H9 (cell line): ENCODE data around the gene TRIM37. TPM values are rescaled to one million over a fixed set of nuclear protein-coding genes. Genes with fewer than 3 reads are reported as not detected.

Experiments used
- DNase-seq: peaks from one replicate; pipeline ENCODE4 v3.0.0-alpha.2; 2017
- H2AFZ ChIP-seq: one replicate; pipeline ENCODE4 v1.6.1; 2013; ENCODE audit warnings: mild to moderate bottlenecking, low read length, control low read depth, moderate library complexity
- H2AK5ac ChIP-seq: 2 replicates; pipeline ENCODE4 v1.6.1; 2013; ENCODE audit warnings: low read length, control low read depth, mixed read lengths; ENCODE audit not compliant: insufficient read length
- H2BK120ac ChIP-seq: one replicate; pipeline ENCODE4 v1.6.1; 2013; ENCODE audit warnings: low read depth, mild to moderate bottlenecking, low read length, control low read depth, inconsistent platforms; ENCODE audit not compliant: poor library complexity, severe bottlenecking
- H2BK12ac ChIP-seq: 2 replicates; pipeline ENCODE4 v1.6.1; 2013; ENCODE audit warnings: low read length, control low read depth, mixed read lengths, low read depth; ENCODE audit not compliant: insufficient read length
- H2BK15ac ChIP-seq: 2 replicates; pipeline ENCODE4 v1.6.1; 2013; ENCODE audit warnings: low read depth, low read length, control low read depth
- H2BK20ac ChIP-seq: one replicate; pipeline ENCODE4 v1.6.1; 2013; ENCODE audit warnings: low read depth, mild to moderate bottlenecking, low read length, control low read depth, inconsistent platforms; ENCODE audit not compliant: poor library complexity, severe bottlenecking
- H2BK5ac ChIP-seq: 2 replicates; pipeline ENCODE4 v1.6.1; 2013; ENCODE audit warnings: low read length, control low read depth, mixed read lengths; ENCODE audit not compliant: insufficient read length
- H3K14ac ChIP-seq: 2 replicates; pipeline ENCODE4 v1.6.1; 2013; ENCODE audit warnings: low read length, control low read depth; ENCODE audit not compliant: insufficient read depth
- H3K18ac ChIP-seq: 2 replicates; pipeline ENCODE4 v1.6.1; 2013; ENCODE audit warnings: low read depth, mild to moderate bottlenecking, mixed read lengths, low read length, control low read depth; ENCODE audit not compliant: insufficient read length
- H3K23ac ChIP-seq: 2 replicates; pipeline ENCODE4 v1.6.1; 2013; ENCODE audit warnings: low read length, control low read depth, mixed read lengths, low read depth; ENCODE audit not compliant: insufficient read length
- H3K23me2 ChIP-seq: 2 replicates; pipeline ENCODE4 v1.6.1; 2013; ENCODE audit warnings: low read depth, mild to moderate bottlenecking, mixed read lengths, low read length, control low read depth; ENCODE audit not compliant: insufficient read length, poor library complexity, severe bottlenecking
- H3K27ac ChIP-seq: 2 replicates; pipeline ENCODE4 v1.5.1; 2013; ENCODE audit warnings: low read length, control low read depth, mixed read lengths, low read depth; ENCODE audit not compliant: insufficient read length
- H3K27me3 ChIP-seq: 2 replicates; pipeline ENCODE4 v1.6.1; 2013; ENCODE audit warnings: low read length, control low read depth, inconsistent platforms; ENCODE audit not compliant: insufficient read depth
- H3K4ac ChIP-seq: 2 replicates; pipeline ENCODE4 v1.6.1; 2013; ENCODE audit warnings: low read depth, mild to moderate bottlenecking, control low read depth, inconsistent platforms, low read length, moderate library complexity
- H3K4me1 ChIP-seq: 2 replicates; pipeline ENCODE4 v1.6.1; 2013; ENCODE audit warnings: low read length, control low read depth, inconsistent platforms; ENCODE audit not compliant: insufficient read depth
- H3K4me2 ChIP-seq: 2 replicates; pipeline ENCODE4 v1.6.1; 2013; ENCODE audit warnings: low read length, control low read depth, mixed read lengths; ENCODE audit not compliant: insufficient read length, insufficient read depth
- H3K56ac ChIP-seq: 2 replicates; pipeline ENCODE4 v1.6.1; 2013; ENCODE audit warnings: low read depth, mild to moderate bottlenecking, mixed read lengths, low read length, control low read depth; ENCODE audit not compliant: insufficient read length
- H3K79me1 ChIP-seq: 2 replicates; pipeline ENCODE4 v1.6.1; 2013; ENCODE audit warnings: low read depth, mild to moderate bottlenecking, moderate library complexity, low read length, control low read depth, inconsistent platforms; ENCODE audit not compliant: insufficient read depth, poor library complexity, severe bottlenecking
- H3K79me2 ChIP-seq: 2 replicates; pipeline ENCODE4 v1.6.1; 2013; ENCODE audit warnings: low read length, control low read depth, inconsistent platforms; ENCODE audit not compliant: insufficient read depth
- H3K9ac ChIP-seq: 2 replicates; pipeline ENCODE4 v1.6.1; 2013; ENCODE audit warnings: low read length, control low read depth, mixed read lengths; ENCODE audit not compliant: insufficient read length; ENCODE audit errors: extremely low read depth
- H3K9me3 ChIP-seq: one replicate; pipeline ENCODE4 v1.6.1; 2013; ENCODE audit warnings: low read depth, low read length, inconsistent platforms; ENCODE audit not compliant: control insufficient read depth
- H3T11ph ChIP-seq: one replicate; pipeline ENCODE4 v1.6.1; 2013; ENCODE audit warnings: mild to moderate bottlenecking, low read length, control low read depth, inconsistent platforms
- H4K20me1 ChIP-seq: one replicate; pipeline ENCODE4 v1.6.1; 2013; ENCODE audit not compliant: control insufficient read depth, insufficient read length, insufficient read depth
- H4K5ac ChIP-seq: 2 replicates; pipeline ENCODE4 v1.6.1; 2013; ENCODE audit warnings: low read depth, mild to moderate bottlenecking, mixed read lengths, low read length, control low read depth; ENCODE audit not compliant: insufficient read length
- H4K8ac ChIP-seq: replicated peaks from 2 replicates; pipeline ENCODE4 v1.6.1; 2013; ENCODE audit warnings: low read length, control low read depth, mixed read lengths, low read depth; ENCODE audit not compliant: insufficient read length
- H4K91ac ChIP-seq: 2 replicates; pipeline ENCODE4 v1.6.1; 2013; ENCODE audit warnings: low read depth, mild to moderate bottlenecking, moderate library complexity, mixed read lengths, low read length, control low read depth; ENCODE audit not compliant: insufficient read length
- H3K27ac Mint-ChIP-seq, 3 experiments: 2 replicates in 2 of 3; 3 replicates in 1 of 3; pipeline ENCODE4 v1.8.0; 2020 to 2021; ENCODE audit warnings: mixed read lengths in 3 of 3, mild to moderate bottlenecking in 1 of 3, moderate library complexity in 1 of 3
- H3K27me3 Mint-ChIP-seq: 2 replicates; pipeline ENCODE4 v1.8.0; 2021; ENCODE audit warnings: low read depth, mild to moderate bottlenecking, moderate library complexity, mixed read lengths
- H3K36me3 Mint-ChIP-seq, 3 experiments: 2 replicates in 2 of 3; 3 replicates in 1 of 3; pipeline ENCODE4 v1.8.0; 2020 to 2021; ENCODE audit warnings: low read depth in 3 of 3, mixed read lengths in 3 of 3; ENCODE audit not compliant: insufficient read depth in 1 of 3
- H3K4me1 Mint-ChIP-seq, 2 experiments: 2 replicates each; pipeline ENCODE4 v1.8.0; 2020; ENCODE audit warnings: mixed read lengths in 2 of 2
- H3K4me3 Mint-ChIP-seq, 2 experiments: 2 replicates in 1 of 2; 3 replicates in 1 of 2; pipeline ENCODE4 v1.8.0; 2020 to 2021; ENCODE audit warnings: mild to moderate bottlenecking in 2 of 2, mixed read lengths in 2 of 2, moderate library complexity in 1 of 2
- H3K9me3 Mint-ChIP-seq, 2 experiments: 2 replicates in 1 of 2; 3 replicates in 1 of 2; pipeline ENCODE4 v1.8.0; 2020; ENCODE audit warnings: mild to moderate bottlenecking in 2 of 2, mixed read lengths in 2 of 2, moderate library complexity in 1 of 2
- WGBS: extraction: QIAGEN DNeasy Blood & Tissue Kit; methylation state at CpG from one replicate; pipeline ENCODE4 v1.1.7; 2013; ENCODE audit warnings: missing lambda C conversion rate, low lambda C conversion rate, mixed read lengths; ENCODE audit not compliant: insufficient read length; ENCODE audit errors: extremely low coverage; 5-methylcytosine and 5-hydroxymethylcytosine counted together
- total RNA-seq: library from RNA; stranded (reverse); gene quantifications from 2 replicates; pipeline ENCODE4 v1.2.1, GENCODE V29; 2021
- TF ChIP-seq, protein P1 (sequence below): fragments of 200-600 bp; sonication (generic); conservative IDR thresholded peaks from 3 replicates; pipeline ENCODE4 v1.8.0; 2021; ENCODE audit warnings: antibody characterized with exemption, mild to moderate bottlenecking

The TRIM37 gene
- total RNA-seq, 1 experiment from 2014 or later: 52.1 TPM

DNA sequence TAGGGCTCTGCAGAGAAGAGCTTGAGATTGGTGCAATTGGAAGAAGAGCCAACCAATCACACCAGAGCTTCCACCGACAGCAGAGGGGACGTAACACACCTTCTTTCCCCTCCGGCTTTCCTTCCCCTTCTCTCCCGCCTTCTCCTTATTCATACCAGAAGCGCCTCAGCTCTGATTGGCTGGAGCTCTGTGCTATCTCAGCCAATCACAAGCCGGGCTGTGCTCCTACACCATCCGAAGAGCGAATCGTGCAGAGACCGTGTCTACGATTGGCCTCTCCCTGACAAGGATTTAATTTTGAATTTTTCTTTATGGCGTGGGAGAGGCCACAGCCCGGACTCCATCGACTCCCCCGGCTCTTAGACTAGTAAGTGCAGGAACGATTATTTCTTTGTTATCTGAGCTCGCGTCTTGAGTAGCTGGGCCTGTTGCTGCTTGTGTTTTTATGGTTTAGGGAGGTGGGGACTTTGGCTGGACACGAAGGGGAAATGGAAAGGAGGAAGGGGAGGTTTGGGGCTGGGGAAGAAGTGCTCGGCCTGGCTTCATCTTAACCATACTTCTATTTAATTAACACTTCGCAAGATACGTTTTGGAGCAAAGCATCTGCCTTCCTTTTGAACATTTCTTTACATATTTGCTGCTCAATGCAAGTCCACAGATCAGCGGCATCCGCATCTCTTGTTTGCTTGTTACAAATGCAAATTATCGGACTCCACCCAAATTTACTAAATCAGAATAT is 48.9 kb upstream of the TRIM37 start, which contains the start of gene PRR11:
PRR11 (plus strand) TSS at position 308 of the 739 bp plus-strand sequence. CDS start 14,007 bp downstream, outside the sequence.
- Mint-ChIP-seq H3K27ac (no peak within 1 kb of the TSS), H3K36me3 (peaks cover 0 to 4% (median 3%) of the 10 kb centered on the region in 3 experiments; a peak in 3 of 7 replicates), H3K9me3 (no peaks in the 10 kb centered on the region), H3K4me3 (no peak within 1 kb of the TSS), H3K27me3 (no peaks in the 10 kb centered on the region), H3K4me1 (peaks cover 38 to 44% of the 10 kb centered on the region in 2 experiments)
- Histone ChIP-seq H2BK5ac (peak within 1 kb of the TSS; percentile 56), H3K79me2 (peaks cover 24% of the 10 kb centered on the region; the same call in 1 of the 2 replicates), H4K5ac (peak within 1 kb of the TSS; percentile 73), H3K9me3 (no peaks in the 10 kb centered on the region), H3K4me1 (no peaks in the 10 kb centered on the region), H3K18ac (peak within 1 kb of the TSS; percentile 93), H4K20me1 (no peaks in the 10 kb centered on the region), H3K79me1 (peaks cover 6% of the 10 kb centered on the region), H3K27ac (peak within 1 kb of the TSS; percentile 81), H4K8ac (no peak within 1 kb of the TSS), H2BK12ac (no peak within 1 kb of the TSS), H3K4ac (peak within 1 kb of the TSS; percentile 0; the same call in 1 of the 2 replicates), H3T11ph (no peak within 1 kb of the TSS), H3K4me2 (peak within 1 kb of the TSS; percentile 75), H2BK20ac (no peak within 1 kb of the TSS), H2AK5ac (no peak within 1 kb of the TSS), H3K27me3 (no peaks in the 10 kb centered on the region), H2BK120ac (peak within 1 kb of the TSS; percentile 90), H3K14ac (peak within 1 kb of the TSS; percentile 99), H3K23ac (no peak within 1 kb of the TSS), H3K9ac (peak within 1 kb of the TSS; percentile 96), H2BK15ac (no peak within 1 kb of the TSS), H3K56ac (peak within 1 kb of the TSS; percentile 88), H2AFZ (no peak within 1 kb of the TSS), H3K23me2 (peaks cover 5% of the 10 kb centered on the region), H4K91ac (peak within 1 kb of the TSS; percentile 11)
- DNase-seq: peak; percentile 100
- TF ChIP-seq, protein P1, sequence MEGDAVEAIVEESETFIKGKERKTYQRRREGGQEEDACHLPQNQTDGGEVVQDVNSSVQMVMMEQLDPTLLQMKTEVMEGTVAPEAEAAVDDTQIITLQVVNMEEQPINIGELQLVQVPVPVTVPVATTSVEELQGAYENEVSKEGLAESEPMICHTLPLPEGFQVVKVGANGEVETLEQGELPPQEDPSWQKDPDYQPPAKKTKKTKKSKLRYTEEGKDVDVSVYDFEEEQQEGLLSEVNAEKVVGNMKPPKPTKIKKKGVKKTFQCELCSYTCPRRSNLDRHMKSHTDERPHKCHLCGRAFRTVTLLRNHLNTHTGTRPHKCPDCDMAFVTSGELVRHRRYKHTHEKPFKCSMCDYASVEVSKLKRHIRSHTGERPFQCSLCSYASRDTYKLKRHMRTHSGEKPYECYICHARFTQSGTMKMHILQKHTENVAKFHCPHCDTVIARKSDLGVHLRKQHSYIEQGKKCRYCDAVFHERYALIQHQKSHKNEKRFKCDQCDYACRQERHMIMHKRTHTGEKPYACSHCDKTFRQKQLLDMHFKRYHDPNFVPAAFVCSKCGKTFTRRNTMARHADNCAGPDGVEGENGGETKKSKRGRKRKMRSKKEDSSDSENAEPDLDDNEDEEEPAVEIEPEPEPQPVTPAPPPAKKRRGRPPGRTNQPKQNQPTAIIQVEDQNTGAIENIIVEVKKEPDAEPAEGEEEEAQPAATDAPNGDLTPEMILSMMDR: no peak
- no CpG with 5 or more reads among the region's 25 CpGs for WGBS
